Measurements from ENCODE around the gene NOP53.
"Not testable (repeated sequence)": the region's sequence is repeated elsewhere in the genome, so short reads cannot be mapped to it uniquely, and the experiment has no call there.

The NOP53 gene

GRCh38 chr19:47718415-47719046 lies 26.8 kb upstream of the NOP53 start:
- not testable (repeated sequence) for DNase-seq

- DNase-seq = no peak
Measured at GRCh38 chr19:47719047-47719859, 26.1 kb upstream of the NOP53 start.

- no peak for DNase-seq
Measured at GRCh38 chr19:47720669-47721422, 24.5 kb upstream of the NOP53 start.

GRCh38 chr19:47723581-47723940 lies 21.8 kb upstream of the NOP53 start:
- no peak for DNase-seq

- no peak for DNase-seq
Measured at GRCh38 chr19:47725759-47726401, 19.5 kb upstream of the NOP53 start.

GRCh38 chr19:47726467-47726866 lies 18.9 kb upstream of the NOP53 start:
- DNase-seq = no peak

- not testable (repeated sequence) for DNase-seq
Measured at GRCh38 chr19:47728295-47728694, 17.1 kb upstream of the NOP53 start.

- no peak for DNase-seq
Measured at GRCh38 chr19:47729468-47729798, 15.9 kb upstream of the NOP53 start.

- DNase-seq = no peak
Measured at GRCh38 chr19:47729799-47730520, 15.4 kb upstream of the NOP53 start.

GRCh38 chr19:47730521-47730889 lies 14.8 kb upstream of the NOP53 start:
- DNase-seq = no peak

- no peak for DNase-seq
Measured at GRCh38 chr19:47730910-47731309, 14.4 kb upstream of the NOP53 start.

- DNase-seq = no peak
Measured at GRCh38 chr19:47735131-47735530, 10.2 kb upstream of the NOP53 start.

GRCh38 chr19:47740866-47741519 lies 4.4 kb upstream of the NOP53 start:
- DNase-seq = no peak

- DNase-seq = no peak
Measured at GRCh38 chr19:47741544-47742140, 3.7 kb upstream of the NOP53 start.

GRCh38 chr19:47742634-47743033 lies 2.7 kb upstream of the NOP53 start:
- DNase-seq = no peak

- not testable (repeated sequence) for DNase-seq
Measured at GRCh38 chr19:47746129-47746528, 783 bp downstream of the NOP53 start.

GRCh38 chr19:47749326-47749725 lies 4.0 kb downstream of the NOP53 start:
- DNase-seq = no peak

GRCh38 chr19:47750752-47751151 lies 5.4 kb downstream of the NOP53 start:
- DNase-seq = no peak

- DNase-seq = no peak
Measured at GRCh38 chr19:47752440-47753211, 7.3 kb downstream of the NOP53 start.

GRCh38 chr19:47754206-47755064 lies 9.1 kb downstream of the NOP53 start:
- DNase-seq = no peak

Measured in SIG-M5 (cell line).